H54 (cell line): ENCODE data around the gene NR2F2.

Experiments
- DNase-seq: peaks from one replicate; pipeline ENCODE4 v3.0.0; 2011; ENCODE audit warnings: low spot score, mixed read lengths; ENCODE audit not compliant: insufficient read length
- FAIRE-seq: peaks from 3 replicates; lab custom pipeline; 2011; peaks lifted over from hg19 to GRCh38; lab: Jason Lieb, UNC
- POLR2A ChIP-seq: IDR thresholded peaks from 2 replicates; pipeline ENCODE4 v1.6.1; 2011; ENCODE audit warnings: low read depth, mild to moderate bottlenecking, low read length

Gene NR2F2

DNA sequence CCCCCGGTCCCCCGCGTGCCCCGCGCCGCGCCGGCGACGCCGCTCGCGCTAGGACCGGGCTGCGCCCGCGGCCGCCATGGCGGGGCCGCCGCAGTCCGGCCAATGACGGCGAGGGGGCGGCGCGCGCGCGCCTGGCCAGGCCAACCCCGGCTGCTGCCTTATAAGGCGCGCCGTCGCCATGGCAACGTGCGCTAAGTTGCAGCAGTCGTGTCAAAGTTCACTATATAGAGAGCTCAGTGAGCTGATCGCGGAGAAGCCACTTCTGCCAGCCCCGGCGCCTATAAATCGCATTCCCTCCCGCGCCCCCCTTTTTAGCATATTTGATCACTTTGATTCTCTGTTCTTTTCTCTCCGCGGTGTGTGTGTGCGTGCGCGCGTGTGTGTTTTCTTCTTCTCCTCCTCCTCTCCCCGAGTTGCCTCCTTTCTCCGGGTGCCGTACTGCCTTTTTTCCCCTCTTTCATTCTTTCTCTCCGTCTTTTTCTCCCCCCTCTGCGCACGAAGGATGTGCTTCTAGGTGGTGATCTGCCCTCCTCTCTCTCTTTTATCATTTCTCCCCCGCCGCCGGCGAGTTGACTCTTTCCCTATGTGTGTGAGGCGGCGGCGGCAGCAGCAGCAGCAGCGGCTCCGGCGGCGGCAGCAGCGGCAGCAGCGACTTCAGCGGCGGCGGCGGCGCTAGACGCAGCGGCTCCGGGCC lies at the start of gene NR2F2:
NR2F2 (plus strand) TSS at position 251 of the 694 bp plus-strand sequence. CDS start 1,406 bp downstream, outside the sequence.
- DNase-seq (peak; percentile 87), FAIRE-seq (no peak)
- peak; percentile 57 for TF ChIP-seq POLR2A

GRCh38 chr15:96285305-96285704 lies 45.2 kb upstream of the NR2F2 start:
- no peak for DNase-seq
- FAIRE-seq = no peak
- TF ChIP-seq POLR2A = no peak

GRCh38 chr15:96285729-96286254 lies 44.7 kb upstream of the NR2F2 start:
- DNase-seq (no peak), FAIRE-seq (no peak)
- TF ChIP-seq POLR2A = no peak

- FAIRE-seq = no peak
- no peak for DNase-seq
- no peak for TF ChIP-seq POLR2A
Observed at GRCh38 chr15:96290679-96291078, 39.8 kb upstream of the NR2F2 start.

- DNase-seq (no peak), FAIRE-seq (no peak)
- TF ChIP-seq POLR2A = no peak
Observed at GRCh38 chr15:96292635-96293034, 37.9 kb upstream of the NR2F2 start.

- DNase-seq (no peak), FAIRE-seq (no peak)
- TF ChIP-seq POLR2A = no peak
Observed at GRCh38 chr15:96293441-96293840, 37.1 kb upstream of the NR2F2 start.

DNA sequence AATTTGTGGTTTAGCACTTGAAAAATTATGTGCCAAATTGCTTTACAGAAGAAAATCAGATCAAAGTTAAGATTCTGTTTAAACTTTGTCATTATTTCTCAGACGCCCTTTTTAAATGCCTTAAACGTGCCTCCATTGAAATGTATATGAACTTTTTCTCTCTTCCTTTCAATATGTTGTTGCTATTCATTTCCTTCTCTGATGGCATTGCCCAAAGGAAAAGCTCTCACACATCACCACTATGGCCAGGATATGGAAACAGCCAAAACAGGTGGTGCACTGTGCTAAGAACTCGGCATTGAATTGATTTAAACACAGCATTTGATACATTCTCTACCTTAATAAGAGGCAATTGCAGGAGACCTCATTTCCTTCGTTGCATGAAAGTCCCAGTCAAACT lies 35.7 kb upstream of the NR2F2 start:
- no peak for FAIRE-seq

GRCh38 chr15:96296264-96296663 lies 34.2 kb upstream of the NR2F2 start:
- DNase-seq = peak; percentile 36
- no peak for TF ChIP-seq POLR2A
- peak; percentile 58 for FAIRE-seq

More for the DNA sequence above, 35.7 kb upstream of the NR2F2 start:
- DNase-seq = no peak
- TF ChIP-seq POLR2A = no peak

DNA sequence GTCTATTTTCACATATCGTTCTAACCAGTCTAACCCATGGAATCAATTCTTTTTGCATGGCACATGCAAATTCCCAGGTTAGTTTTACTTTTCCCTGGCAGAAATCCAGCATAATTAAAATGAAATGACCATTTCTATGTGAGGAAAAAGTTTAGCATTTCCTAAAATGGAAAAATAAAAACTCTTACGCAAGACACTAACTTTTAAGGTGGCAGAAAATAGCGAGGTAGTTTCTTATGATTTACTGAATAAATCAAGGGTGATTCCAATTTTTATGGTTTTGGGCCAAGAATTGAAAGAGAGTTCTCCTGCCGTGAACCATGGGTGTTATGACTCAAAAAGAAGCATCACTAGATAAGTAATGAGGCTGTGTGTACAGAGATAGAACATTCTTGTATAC lies 32.7 kb upstream of the NR2F2 start:
- no peak for TF ChIP-seq POLR2A
- no peak for FAIRE-seq
- no peak for DNase-seq

GRCh38 chr15:96298217-96298616 lies 32.3 kb upstream of the NR2F2 start:
- TF ChIP-seq POLR2A = no peak
- DNase-seq (no peak), FAIRE-seq (no peak)

GRCh38 chr15:96300836-96301235 lies 29.7 kb upstream of the NR2F2 start:
- DNase-seq = no peak
- FAIRE-seq = no peak
- no peak for TF ChIP-seq POLR2A

DNA sequence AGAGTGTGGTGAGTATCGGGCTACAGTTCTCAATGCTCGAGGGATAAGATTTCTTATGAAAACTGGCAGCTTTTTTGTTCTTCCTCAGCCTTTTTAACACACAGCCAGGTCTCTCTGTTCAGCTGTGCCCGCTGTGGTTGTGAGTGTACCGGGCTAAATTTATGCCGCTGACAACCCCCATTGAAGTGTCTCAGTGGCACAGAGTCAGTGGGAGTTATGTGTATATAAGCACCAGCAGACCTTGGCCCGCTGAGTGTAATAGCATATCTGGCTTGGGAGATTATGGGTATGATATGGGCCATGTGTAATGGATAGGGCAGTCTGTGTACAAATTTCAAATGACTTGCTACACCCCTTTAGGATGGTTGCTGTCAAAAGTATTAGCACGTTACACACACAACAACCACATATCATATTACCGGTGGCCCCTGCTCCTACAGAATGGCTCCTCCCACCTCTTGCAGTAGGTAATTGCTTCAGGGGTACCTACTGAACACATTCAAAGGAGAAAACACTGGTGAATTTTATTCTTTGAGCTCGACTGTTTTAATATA lies 26.9 kb upstream of the NR2F2 start:
- no peak for FAIRE-seq
- DNase-seq = no peak
- no peak for TF ChIP-seq POLR2A

DNA sequence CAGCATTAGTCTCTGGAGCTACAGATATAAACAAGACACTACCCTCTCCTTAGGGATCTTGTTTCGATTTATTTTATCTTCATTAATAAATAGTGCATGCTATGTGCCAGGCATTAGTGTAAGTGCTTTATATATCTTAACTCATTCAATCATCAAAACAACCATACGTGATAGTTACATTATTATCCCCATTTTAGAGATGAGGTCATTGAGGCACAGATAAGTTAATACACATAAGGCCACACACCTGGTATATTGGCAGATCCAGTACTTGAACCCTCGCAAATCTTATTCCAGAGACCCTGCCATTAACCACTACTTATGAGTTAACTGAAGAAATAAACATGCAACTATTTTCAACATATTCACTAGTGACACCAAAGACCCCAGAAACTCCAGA lies 25.7 kb upstream of the NR2F2 start:
- DNase-seq = no peak
- no peak for TF ChIP-seq POLR2A
- FAIRE-seq = no peak

- no peak for FAIRE-seq
- TF ChIP-seq POLR2A = no peak
Observed at GRCh38 chr15:96306321-96306720, 24.2 kb upstream of the NR2F2 start.

More at GRCh38 chr15:96306321-96306720, 24.2 kb upstream of the NR2F2 start:
- no peak for DNase-seq
